Measurements from ENCODE around the gene SCN2B. TPM values are rescaled to one million over a fixed set of nuclear protein-coding genes. Genes with fewer than 3 reads are reported as not detected.

Gene SCN2B
- total RNA-seq, 2 experiments from 2014 or later = 0.06 to 0.10 TPM

- Histone ChIP-seq H3K27ac (ENCODE audit: low read depth, low read length, poor library complexity, severe bottlenecking) (no peak overlapping the region), H3K4me1 (ENCODE audit: insufficient read depth, low read length, poor library complexity, severe bottlenecking) (no peaks in the 10 kb centered on the region), H3K9me3 (ENCODE audit: low read length) (no peaks in the 10 kb centered on the region), H3K4me2 (ENCODE audit: low read length) (no peak overlapping the region), H4K20me1 (ENCODE audit: insufficient read depth, low read length) (no peaks in the 10 kb centered on the region), H3K79me2 (ENCODE audit: insufficient read depth, low read depth, low read length) (no peaks in the 10 kb centered on the region), H3K4me3 (ENCODE audit: low read depth, low read length, poor library complexity, severe bottlenecking) (no peak overlapping the region), H3K9me2 (ENCODE audit: insufficient read depth, low read length) (no peaks in the 10 kb centered on the region), H2AFZ (ENCODE audit: low read length) (no peak overlapping the region), H3K36me3 (ENCODE audit: insufficient read depth, low read length) (no peaks in the 10 kb centered on the region)
- ChIA-PET CTCF (ENCODE audit: unreplicated experiment) (no interaction called here), POLR2A (no interaction called here)
- DNase-seq (ENCODE audit: low spot score) = no peak
- TF ChIP-seq EZH2phosphoT487 (IDR thresholded peaks at IDR 0.05; ENCODE audit: borderline replicate concordance, low read depth, low read length) (no peak), CTCF (conservative IDR thresholded peaks at IDR 0.05; ENCODE audit: low read length) (no peak)
- no TSS peak for BruUV-seq (replicated peaks)
- intact Hi-C loops (cut with micrococcal nuclease; ENCODE audit: unreplicated experiment) = no loop called here
These were observed 11.6 kb downstream of the SCN2B start for GRCh38 chr11:118164885-118165284.

GRCh38 chr11:118163494-118163893, 12.9 kb downstream of the SCN2B start:
- H3K4me2 ChIP-seq (ENCODE audit: low read length) = no peak overlapping the region
- H3K4me1 ChIP-seq (ENCODE audit: insufficient read depth, low read length, poor library complexity, severe bottlenecking) = no peaks in the 10 kb centered on the region
- H3K4me3 ChIP-seq (ENCODE audit: low read depth, low read length, poor library complexity, severe bottlenecking) = no peak overlapping the region
- TF ChIP-seq EZH2phosphoT487 (IDR thresholded peaks at IDR 0.05; ENCODE audit: borderline replicate concordance, low read depth, low read length) (no peak), CTCF (conservative IDR thresholded peaks at IDR 0.05; ENCODE audit: low read length) (no peak)
- no TSS peak for BruUV-seq (replicated peaks)
- intact Hi-C loops (cut with micrococcal nuclease; ENCODE audit: unreplicated experiment) = no loop called here
- POLR2A ChIA-PET = no interaction called here
- H4K20me1 ChIP-seq (ENCODE audit: insufficient read depth, low read length) = no peaks in the 10 kb centered on the region
- CTCF ChIA-PET (ENCODE audit: unreplicated experiment) = interaction anchor here (0.6 to 0.7 kb wide), 2 partner anchors 22 to 1082 kb away, joined by 3 to 10 read pairs; no protein-coding TSS in a partner anchor
- no peaks in the 10 kb centered on the region for H3K9me2 ChIP-seq (ENCODE audit: insufficient read depth, low read length)
- H3K27ac ChIP-seq (ENCODE audit: low read depth, low read length, poor library complexity, severe bottlenecking) = no peak overlapping the region
- no peak for DNase-seq (ENCODE audit: low spot score)
- no peaks in the 10 kb centered on the region for H3K9me3 ChIP-seq (ENCODE audit: low read length)
- H2AFZ ChIP-seq (ENCODE audit: low read length) = no peak overlapping the region
- H3K36me3 ChIP-seq (ENCODE audit: insufficient read depth, low read length) = no peaks in the 10 kb centered on the region
- H3K79me2 ChIP-seq (ENCODE audit: insufficient read depth, low read depth, low read length) = no peaks in the 10 kb centered on the region

- H3K9me3 ChIP-seq (ENCODE audit: low read length) = no peaks in the 10 kb centered on the region
- no peaks in the 10 kb centered on the region for H3K36me3 ChIP-seq (ENCODE audit: insufficient read depth, low read length)
- no peaks in the 10 kb centered on the region for H3K79me2 ChIP-seq (ENCODE audit: insufficient read depth, low read depth, low read length)
- no peaks in the 10 kb centered on the region for H3K4me1 ChIP-seq (ENCODE audit: insufficient read depth, low read length, poor library complexity, severe bottlenecking)
- intact Hi-C loops (cut with micrococcal nuclease; ENCODE audit: unreplicated experiment) = no loop called here
- no peak overlapping the region for H3K27ac ChIP-seq (ENCODE audit: low read depth, low read length, poor library complexity, severe bottlenecking)
- POLR2A ChIA-PET = no interaction called here
- no peak for DNase-seq (ENCODE audit: low spot score)
- H3K4me2 ChIP-seq (ENCODE audit: low read length) = no peak overlapping the region
- no peak overlapping the region for H3K4me3 ChIP-seq (ENCODE audit: low read depth, low read length, poor library complexity, severe bottlenecking)
- CTCF ChIA-PET (ENCODE audit: unreplicated experiment) = interaction anchor here (0.6 to 0.7 kb wide), 2 partner anchors 21 to 1083 kb away, joined by 3 to 10 read pairs; no protein-coding TSS in a partner anchor
- TF ChIP-seq CTCF (conservative IDR thresholded peaks at IDR 0.05; ENCODE audit: low read length) = no peak
- TF ChIP-seq EZH2phosphoT487 (IDR thresholded peaks at IDR 0.05; ENCODE audit: borderline replicate concordance, low read depth, low read length) = no peak
- H3K9me2 ChIP-seq (ENCODE audit: insufficient read depth, low read length) = no peaks in the 10 kb centered on the region
- no peak overlapping the region for H2AFZ ChIP-seq (ENCODE audit: low read length)
- H4K20me1 ChIP-seq (ENCODE audit: insufficient read depth, low read length) = no peaks in the 10 kb centered on the region
- BruUV-seq (replicated peaks) = no TSS peak
These were observed 13.6 kb downstream of the SCN2B start for GRCh38 chr11:118162846-118163245.
